Gastroesophageal sphincter (tissue), 3 donors: ENCODE results near the gene TAX1BP3.

Experiments used
- EP300 ChIP-seq: sonication (generic); formaldehyde crosslinking; IDR thresholded peaks from one replicate; pipeline ENCODE4 v1.6.1; 2017; ENCODE audit warnings: antibody characterized with exemption, mild to moderate bottlenecking
- POLR2A ChIP-seq, 2 donors: fragments of 450-650 bp; IDR thresholded peaks; one replicate each; pipeline ENCODE4 v1.6.1; 2017; ENCODE audit warnings: antibody characterized with exemption in 2 of 2, mild to moderate bottlenecking in 2 of 2, moderate library complexity in 1 of 2
- POLR2AphosphoS5 ChIP-seq: sonication (generic); formaldehyde crosslinking; IDR thresholded peaks from one replicate; pipeline ENCODE4 v1.6.1; 2017; ENCODE audit warnings: antibody characterized with exemption
- TF ChIP-seq, protein P1 (sequence below), 4 experiments: fragments of 200-600 bp in 2 of 4; fragments of 450-650 bp in 2 of 4; sonication (generic) in 1 of 4; IDR thresholded peaks; one replicate each; pipeline ENCODE4 v1.5.1; 2017 to 2019; ENCODE audit warnings: antibody characterized with exemption in 4 of 4, mild to moderate bottlenecking in 2 of 4, moderate library complexity in 2 of 4

- TF ChIP-seq, protein P1, sequence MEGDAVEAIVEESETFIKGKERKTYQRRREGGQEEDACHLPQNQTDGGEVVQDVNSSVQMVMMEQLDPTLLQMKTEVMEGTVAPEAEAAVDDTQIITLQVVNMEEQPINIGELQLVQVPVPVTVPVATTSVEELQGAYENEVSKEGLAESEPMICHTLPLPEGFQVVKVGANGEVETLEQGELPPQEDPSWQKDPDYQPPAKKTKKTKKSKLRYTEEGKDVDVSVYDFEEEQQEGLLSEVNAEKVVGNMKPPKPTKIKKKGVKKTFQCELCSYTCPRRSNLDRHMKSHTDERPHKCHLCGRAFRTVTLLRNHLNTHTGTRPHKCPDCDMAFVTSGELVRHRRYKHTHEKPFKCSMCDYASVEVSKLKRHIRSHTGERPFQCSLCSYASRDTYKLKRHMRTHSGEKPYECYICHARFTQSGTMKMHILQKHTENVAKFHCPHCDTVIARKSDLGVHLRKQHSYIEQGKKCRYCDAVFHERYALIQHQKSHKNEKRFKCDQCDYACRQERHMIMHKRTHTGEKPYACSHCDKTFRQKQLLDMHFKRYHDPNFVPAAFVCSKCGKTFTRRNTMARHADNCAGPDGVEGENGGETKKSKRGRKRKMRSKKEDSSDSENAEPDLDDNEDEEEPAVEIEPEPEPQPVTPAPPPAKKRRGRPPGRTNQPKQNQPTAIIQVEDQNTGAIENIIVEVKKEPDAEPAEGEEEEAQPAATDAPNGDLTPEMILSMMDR (IDR thresholded peaks at IDR 0.05), result no peak
- no peak for TF ChIP-seq EP300
- no peak for TF ChIP-seq POLR2A (IDR thresholded peaks at IDR 0.05)
- TF ChIP-seq POLR2AphosphoS5, result no peak
Measured at GRCh38 chr17:3657874-3658783, 10.2 kb downstream of the TAX1BP3 start.
